ELR (cell line): ENCODE measurements around the gene PAFAH1B1.
"Not testable (repeated sequence)": the region's sequence is repeated elsewhere in the genome, so short reads cannot be mapped to it uniquely, and the experiment has no call there.

Source experiments
- DNase-seq: peaks from one replicate; pipeline ENCODE4 v3.0.0-alpha.2; 2015; ENCODE audit warnings: low read depth

Gene PAFAH1B1

DNA sequence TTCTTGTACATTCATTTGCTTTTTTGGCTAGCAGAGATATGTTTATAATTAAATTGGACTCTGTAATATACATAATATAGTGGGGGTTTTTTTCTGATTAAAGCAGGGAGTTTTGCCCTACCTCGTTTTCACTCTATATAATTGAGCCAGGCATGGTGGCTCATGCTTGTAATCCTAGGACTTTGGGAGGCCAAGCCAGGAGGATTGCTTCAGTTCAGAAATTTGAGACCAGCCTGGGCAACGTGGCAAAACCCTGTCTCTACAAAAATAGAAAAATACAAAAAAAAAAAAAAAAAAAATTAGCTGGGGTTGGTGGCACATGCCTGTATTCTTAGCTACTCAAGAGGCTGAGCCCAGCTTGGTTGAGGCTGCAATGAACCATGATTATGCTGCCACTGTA is 42.2 kb downstream of the PAFAH1B1 start:
- DNase-seq: no peak

DNA sequence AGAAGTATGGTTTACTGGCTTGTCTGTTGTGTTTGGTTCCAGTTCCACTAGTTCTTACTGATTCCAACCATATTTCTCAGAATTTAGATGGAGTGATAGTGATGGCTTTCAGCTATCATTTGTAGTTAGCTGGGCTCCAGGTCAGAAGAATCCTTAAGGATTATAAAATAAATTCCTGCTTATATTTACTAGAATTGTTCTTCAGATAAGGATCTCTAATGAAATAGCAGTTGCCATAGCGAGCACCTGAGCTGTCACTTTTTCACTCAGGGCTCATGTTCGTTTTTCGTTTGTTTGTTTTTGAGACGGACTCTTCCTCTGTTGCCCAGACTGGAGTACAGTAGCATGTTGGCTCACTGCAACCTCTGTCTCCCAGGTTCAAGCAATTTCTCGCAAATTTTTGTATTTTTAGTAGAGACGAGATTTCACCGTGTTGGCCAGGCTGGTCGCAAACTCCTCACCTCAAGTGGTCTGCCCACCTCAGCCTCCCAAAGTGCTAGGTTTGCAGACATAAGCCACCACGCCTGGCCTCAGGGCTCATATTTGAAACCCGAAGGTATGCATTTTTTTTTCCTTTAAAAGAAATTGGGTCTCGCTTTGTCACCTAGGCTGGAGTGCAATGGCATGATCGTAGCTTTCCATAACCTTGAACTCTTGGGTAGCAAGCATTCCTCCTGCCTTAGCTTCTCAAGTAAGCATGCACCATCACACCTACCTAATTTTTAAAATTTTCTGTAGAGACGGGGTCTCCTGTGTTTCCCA is 42.9 kb downstream of the PAFAH1B1 start:
- DNase-seq: no peak

DNA sequence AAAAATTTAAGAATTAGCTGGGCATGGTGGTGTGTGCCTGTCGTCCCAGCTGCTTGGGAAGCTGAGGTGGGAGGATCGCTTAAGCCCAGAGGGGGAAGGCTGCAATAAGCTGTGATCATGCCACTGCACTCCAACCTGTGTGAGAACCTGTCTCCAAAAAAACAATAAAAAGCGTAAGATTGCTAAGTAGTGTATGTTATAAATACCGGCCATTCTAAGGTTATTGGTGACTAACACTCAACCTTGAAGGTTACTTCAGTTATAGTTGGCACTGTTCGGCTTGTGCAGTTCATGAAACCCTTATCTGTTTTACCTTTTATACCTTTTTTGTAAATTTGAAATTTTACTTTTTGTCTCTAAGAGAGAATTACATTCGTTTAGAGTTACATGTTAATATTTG is 44.0 kb downstream of the PAFAH1B1 start:
- no peak for DNase-seq

DNA sequence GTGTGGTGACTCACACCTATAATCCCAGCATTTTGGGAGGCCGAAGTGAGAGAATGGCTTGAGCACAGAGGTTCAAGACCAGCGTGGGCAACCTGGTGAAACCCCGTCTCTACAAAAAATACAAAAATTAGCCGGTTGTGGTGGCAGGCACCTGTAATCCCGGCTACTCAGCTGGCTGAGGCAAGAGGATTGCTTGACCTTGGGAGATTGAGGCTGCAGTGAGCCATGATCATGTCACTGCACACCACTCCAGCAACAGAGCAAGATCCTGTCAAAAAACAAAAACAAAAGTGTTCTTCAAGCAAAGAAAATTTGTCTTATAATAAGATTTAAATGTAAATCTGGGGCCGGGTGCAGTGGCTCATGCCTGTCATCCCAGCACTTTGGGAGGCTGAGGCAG is 51.5 kb downstream of the PAFAH1B1 start:
- DNase-seq: no peak

DNA sequence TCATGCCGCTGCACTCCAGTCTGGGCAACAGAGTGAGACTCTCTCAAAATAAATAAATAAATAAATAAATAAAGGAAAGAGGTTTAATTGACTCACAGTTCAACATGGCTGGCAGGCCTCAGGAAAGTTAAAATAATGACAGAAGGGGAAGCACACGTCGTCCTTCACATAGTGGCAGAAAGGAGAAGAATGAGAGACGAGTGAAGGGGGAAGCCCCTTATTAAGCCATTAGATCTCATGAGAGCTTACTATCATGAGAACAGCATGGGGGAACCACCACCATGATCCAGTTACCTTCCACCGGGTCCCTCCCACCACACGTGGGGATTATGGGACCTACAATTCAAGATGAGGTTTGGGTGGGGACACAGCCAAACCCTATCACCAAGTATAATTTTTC is 54.5 kb downstream of the PAFAH1B1 start:
- DNase-seq: no peak

DNA sequence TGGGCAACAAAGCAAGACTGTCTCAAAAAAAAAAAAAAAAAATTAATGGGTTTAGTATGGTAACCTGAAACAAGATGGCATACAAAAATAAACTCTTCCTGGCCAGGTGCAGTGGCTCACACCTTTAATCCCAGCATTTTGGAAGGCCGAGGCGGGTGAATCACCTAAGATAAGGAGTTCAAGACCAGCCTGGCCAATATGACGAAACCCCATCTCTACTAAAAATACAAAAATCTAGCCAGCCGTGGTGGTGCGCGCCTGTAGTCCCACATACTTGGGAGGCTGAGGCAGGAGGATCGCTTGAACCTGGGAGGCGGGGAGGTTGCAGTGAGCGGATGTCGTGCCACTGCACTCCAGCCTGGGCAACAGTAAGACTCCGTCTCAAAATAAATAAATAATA is 55.7 kb downstream of the PAFAH1B1 start:
- DNase-seq: no peak

DNA sequence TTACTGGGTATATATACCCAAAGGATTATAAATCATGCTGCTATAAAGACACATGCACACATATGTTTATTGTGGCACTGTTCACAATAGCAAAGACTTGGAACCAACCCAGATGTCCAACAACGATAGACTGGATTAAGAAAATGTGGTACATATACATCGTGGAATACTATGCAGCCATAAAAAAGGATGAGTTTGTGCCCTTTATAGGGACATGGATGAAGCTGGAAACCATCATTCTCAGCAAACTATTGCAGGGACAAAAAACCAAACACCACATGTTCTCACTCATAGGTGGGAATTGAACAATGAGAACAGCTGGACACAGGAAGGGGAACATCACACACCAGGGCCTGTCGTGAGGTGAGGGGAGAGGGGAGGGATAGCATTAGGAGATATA is 59.5 kb downstream of the PAFAH1B1 start:
- not testable (repeated sequence) for DNase-seq

DNA sequence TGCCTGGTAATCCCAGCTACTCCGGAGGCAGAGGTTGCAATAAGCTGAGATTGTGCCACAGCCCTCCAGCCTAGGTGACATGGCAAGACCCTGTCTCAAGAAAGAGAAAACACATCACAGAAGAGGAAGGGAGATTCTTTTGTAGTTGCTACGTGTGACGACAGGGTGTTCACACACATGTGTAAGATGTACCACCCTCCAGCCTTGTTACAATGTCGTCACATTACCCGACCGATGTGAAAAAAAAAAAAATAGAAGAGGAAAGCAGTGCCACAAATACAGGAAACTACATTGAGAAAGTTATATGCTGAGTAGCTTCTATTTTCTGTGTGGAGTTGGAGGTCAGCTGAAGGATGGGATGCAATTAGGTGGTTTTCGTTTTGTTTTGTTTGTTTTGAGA is 62.1 kb downstream of the PAFAH1B1 start:
- no peak for DNase-seq

DNA sequence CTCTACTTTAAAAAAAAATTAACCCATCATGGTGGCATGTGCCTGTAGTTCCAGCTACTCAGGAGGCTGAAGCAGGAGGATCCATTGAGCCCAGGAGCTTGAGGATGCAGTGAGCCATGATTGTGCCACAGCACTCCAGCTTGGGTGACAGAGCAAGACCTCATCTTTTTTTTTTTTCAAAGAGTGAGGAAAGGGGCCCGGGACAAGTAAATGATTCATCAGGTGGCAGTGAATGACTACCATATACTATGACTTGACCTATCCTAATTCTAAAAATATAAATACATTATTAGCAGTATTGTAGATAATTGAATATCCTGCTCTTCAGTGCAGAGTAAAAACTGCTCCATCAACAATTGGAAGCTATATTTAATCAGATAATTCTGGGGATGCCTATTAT is 62.8 kb downstream of the PAFAH1B1 start:
- peak; percentile 45 for DNase-seq

DNA sequence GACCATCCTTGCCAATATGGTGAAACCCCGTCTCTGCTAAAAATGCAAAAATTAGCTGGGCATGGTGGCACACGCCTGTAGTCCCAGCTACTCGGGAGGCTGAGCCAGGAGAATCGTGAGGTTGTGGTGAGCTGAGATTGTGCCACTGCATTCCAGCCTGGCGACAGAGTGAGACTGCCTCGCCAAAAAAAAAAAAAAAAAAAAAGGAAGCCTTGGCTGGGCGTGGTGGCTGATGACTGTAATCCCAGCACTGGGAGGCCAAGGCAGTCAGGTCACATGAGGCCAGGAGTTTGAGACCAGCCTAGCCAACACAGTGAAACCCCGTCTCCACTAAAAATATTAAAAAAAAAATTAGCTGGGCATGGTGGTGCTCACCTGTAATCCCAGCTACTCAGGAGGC is 65.9 kb downstream of the PAFAH1B1 start:
- DNase-seq: peak; percentile 58

DNA sequence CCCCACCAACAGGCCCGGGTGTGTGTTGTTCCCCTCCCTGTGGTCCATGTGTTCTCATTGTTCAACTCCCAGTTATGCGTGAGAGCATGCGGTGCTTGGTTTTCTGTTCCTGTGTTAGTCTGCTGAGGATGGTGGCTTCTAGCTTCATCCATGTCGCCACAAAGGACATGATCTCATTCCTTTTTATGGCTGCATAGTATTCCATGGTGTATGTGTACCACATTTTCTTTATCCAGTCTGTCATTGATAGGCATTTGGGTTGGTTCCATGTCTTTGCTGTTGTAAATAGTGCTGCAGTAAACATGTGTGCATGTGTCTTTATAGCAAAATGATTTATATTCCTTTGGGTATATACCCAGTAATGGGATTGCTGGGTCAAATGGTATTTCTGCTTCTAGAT is 67.0 kb downstream of the PAFAH1B1 start:
- not testable (repeated sequence) for DNase-seq

DNA sequence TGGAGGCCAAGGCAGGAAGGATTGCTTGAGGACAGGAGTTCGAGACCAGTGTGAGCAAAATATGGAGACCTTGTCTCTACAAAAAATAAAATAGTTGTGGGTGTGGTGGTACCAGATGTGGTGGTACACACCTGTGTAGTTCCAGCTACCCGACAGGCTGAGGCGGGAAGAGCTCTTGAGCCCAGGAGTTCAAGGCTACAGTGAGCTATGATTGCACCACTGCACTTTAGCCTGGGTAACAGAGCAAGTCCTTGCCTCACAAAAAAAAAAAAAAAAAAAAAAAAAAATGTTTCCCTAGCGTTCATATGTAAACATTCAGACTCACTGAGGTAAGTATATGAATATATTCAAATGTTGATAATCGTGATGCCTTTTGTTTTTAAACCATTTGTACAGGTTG is 78.6 kb downstream of the PAFAH1B1 start:
- no peak for DNase-seq

DNA sequence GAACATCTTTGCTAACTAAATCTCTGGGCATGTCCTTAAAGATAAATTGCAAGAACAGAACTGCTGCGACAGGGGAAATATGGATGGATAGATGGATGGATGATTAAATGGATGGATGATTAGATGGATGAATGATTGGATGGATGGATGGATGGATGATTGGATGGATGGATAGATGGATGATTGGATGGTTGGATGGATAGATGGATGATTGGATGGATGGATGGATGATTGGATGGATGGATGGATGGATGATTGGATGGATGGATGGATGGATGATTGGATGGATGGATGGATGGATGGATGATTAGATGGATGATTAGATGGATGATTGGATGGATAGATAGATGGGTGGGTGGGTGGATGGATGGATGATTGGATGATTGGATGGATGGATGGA is 85.8 kb downstream of the PAFAH1B1 start:
- not testable (repeated sequence) for DNase-seq

DNA sequence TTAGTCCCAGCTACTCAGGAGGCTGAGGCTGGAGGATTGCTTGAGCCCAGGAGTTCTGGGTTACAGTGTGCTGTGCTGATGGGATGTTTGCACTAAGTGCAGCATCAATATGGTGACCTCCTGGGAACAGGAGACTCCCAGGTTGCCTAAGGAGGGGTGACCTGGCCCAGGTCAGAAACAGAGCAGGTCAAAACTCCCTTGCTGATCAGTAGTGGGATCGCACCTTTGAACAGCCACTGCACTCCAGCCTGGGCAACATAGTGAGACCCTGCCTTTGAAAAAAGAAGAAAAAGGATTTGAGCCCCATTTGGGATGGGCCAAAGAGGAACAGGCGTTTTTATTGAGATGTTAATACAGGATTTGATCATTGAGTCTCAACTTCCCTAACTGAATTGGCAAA is 87.5 kb downstream of the PAFAH1B1 start:
- no peak for DNase-seq

DNA sequence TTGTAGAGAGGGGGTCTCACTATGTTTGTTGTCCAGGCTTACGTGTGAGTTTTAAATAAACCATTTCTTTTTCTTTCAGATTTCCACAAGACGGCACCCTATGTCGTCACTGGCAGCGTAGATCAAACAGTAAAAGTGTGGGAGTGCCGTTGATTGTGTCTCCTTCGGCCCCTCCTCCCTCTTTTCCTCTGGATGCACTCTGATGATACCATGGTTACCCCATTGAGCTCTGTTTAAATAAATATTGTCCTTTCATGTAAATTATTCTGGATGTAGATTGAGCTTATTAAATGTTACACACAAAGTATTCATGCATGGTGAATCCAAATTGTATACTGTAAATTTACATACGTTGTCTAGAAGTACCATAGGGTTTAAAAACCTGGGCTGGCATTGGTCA is 88.2 kb downstream of the PAFAH1B1 start:
- no peak for DNase-seq

DNA sequence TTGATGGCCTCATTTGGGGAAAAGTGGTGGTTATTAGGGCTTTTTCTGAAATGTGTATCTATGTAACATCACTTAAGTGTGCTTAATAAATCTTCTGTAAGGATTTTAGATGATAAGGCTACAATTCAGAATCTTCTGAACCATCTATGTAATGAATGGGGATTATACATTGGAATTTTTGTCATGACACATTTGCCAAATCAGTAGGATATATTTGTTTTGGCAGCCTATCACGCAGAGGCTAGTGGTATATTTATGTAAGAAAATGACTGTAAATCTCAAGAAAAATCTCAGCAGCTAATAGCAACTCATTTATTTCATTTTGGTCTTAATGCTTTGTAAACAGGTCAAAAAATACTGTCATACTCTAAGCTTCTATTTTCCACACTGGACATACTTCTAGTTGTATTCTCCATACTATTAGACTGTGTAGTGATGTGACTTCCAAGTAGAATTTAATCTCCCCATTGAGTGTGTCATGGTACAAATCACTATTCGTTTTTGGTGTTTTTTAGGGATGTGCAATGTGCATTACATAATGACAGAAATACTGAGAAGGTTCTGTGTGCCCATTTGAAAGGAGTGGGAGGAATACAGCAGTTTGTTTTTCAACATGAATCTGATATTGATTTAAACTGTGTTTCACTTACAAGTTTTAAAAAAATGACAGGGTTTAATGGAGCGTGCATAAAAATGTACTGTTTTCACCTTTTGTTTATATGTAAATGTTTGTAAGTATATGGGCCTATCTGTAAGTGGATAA is 88.9 kb downstream of the PAFAH1B1 start:
- DNase-seq: no peak

DNA sequence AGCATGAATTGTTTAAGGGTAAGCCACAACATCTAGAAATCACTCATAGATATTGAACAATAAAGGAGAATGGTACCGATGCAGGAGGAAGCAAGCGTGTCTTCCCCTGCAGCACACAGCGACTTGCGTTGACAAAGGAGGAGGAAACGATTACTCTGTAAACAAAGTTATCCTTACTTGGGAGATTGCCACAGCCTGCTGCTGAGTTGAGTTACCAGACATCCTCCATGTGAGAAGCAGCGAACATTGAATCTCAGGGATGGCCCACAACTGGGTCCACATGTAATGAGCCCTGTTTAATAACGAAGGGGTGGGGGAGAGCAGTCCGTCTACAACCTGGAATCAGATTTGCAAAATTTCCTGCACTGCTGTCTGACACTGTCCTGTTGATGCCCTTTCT is 90.5 kb downstream of the PAFAH1B1 start:
- DNase-seq: no peak

DNA sequence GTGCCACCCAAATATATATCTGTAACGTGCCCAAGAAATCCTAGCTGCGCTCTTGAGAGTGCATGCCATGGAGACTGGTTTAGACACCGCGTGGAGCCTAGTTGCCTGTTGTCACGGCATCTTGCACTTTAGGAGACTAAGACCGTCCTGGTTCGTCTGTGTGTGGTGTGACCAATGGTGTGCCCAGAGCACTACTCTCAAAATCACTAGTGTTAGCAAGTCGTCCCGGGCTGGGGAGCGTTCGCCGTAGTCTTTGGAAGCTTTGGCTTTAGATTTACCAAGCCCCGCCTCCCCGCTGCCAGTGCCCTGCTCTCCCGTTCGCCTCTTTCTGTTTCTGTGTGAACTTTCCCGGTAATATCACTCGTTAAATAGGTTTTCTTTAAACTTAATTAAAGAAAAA is 91.1 kb downstream of the PAFAH1B1 start:
- DNase-seq: no peak

DNA sequence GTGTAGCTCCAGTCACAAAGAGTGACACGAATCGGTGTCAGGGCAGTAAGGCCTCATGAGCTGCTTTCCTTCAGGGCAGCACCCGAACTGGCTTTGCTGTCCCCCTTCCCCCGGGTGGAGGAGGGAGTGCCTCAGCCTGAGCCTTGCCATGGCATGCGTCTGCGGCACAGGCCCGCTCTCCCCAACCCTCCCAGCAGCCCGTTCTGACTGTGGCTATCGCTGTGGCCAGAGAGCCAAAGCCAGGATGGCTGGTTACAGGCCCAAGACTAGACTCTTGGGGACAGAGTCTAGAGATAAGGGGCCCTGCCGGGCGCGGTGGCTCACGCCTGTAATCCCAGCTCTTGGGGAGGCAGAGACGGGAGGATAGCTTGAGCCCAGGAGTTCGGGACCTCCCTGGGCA is 92.2 kb downstream of the PAFAH1B1 start:
- DNase-seq: no peak

DNA sequence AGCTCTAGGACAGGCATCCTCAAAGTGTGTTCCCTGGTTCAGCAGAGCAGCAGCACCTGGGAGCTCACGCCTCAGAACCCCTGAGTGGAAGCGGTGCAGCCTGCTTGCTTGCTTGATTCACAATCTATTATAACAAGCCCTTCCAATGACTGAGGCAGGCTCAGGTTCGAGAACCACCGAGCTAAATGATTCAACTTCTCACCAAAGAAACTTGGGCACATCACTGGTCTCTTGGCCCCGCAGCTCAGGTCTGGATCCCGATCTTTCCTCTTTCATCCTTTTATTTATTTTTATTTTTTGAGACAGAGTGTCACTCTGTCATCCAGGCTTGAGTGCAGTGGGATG is 93.6 kb downstream of the PAFAH1B1 start:
- no peak for DNase-seq

DNA sequence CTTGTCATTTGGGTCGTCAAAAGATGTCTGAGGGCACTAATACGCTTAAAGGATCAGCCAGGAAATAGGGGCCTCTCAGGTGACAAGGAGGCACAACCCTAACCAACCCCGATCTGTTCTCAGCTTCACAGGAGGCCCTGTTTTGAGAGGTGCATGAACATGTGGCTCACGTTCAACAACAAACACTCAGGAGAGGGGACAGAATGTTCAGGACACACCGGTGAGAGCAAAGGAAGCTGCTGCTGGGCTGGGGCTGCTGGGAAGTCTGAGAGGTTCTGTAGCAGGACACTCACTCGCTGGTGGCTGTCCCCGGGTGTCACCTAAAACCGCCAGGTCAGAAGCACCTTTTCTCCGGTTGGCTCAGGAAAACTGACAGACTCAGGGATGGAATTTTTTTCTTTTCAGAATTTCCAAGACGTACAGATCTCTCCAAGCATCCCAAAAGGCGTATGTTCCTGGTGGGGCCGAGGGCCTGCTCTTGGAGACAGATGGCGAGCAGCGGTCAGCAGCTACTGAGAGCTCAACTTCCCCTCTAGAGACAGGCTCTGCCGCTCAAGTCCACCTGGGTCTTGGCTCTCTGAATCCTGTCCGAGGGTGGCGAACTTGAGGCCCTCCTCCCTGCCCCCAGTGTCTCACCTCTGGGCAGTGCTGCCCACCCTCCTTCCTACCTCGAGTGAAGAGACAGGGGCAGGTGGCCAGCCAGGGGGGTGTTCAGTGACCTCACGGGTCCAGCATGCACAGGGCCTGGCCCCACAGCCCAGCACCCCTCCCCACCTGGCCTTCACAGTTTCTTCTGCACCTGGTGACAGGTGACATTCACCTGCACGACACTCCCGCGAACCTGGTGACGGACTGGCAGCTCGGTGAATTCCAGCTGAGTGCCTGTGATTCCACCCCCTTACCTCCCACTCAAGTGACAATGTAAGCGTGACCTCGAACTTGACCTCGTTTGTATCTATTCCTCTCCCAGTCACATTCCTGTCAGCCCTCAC is 95.2 kb downstream of the PAFAH1B1 start:
- peak; percentile 24 for DNase-seq

DNA sequence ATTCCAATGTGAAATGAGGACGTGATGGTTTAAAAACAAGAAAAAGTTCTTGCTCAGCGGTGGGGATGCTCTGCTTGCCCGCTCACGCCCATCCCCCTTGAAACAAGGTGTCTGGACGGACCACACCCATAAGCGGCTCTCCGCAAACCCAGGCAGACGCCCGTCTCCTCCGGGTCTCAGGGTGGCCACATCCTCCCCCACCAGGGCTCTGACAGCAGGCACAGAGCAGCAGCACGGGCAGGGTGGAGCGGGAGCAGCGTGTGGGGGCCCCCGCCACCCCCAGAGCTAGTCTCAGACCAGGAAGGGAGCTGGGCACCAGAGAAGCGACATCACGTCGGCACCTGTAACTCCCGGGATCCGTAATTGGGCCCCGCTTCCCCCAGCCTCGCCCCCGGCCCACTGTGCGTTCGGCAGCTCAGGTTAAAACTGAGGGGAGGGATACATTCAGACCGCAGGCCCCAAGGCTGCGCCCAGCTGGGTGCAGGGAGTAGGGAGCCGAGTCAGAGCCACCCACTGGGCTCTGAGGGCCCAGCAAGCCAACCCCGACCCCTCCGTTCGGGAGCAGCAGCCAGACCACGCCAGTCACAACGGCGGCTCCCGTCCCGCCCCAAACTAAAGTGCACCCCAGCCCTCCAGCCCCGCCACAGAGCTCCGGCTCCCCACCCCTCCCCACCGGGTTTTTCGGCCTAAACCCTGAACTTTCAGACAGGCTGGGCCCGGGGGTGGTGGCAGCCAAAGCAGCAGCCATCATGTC is 96.1 kb downstream of the PAFAH1B1 start:
- DNase-seq: no peak
